ENCODE results near the gene PRDM16.

PRDM16 gene

GRCh38 chr1:3251099-3251806 lies 182.2 kb downstream of the PRDM16 start:
- no peak overlapping the region for H3K4me3 ChIP-seq (ENCODE audit: low read depth, low read length)
- DNase-seq (ENCODE audit: low read depth) = no peak
- no peak for TF ChIP-seq CTCF (conservative IDR thresholded peaks at IDR 0.05; ENCODE audit: low read depth, low read length)

GRCh38 chr1:3251807-3252428 lies 182.9 kb downstream of the PRDM16 start:
- TF ChIP-seq CTCF (conservative IDR thresholded peaks at IDR 0.05; ENCODE audit: low read depth, low read length) = no peak
- no peak for DNase-seq (ENCODE audit: low read depth)

DNA sequence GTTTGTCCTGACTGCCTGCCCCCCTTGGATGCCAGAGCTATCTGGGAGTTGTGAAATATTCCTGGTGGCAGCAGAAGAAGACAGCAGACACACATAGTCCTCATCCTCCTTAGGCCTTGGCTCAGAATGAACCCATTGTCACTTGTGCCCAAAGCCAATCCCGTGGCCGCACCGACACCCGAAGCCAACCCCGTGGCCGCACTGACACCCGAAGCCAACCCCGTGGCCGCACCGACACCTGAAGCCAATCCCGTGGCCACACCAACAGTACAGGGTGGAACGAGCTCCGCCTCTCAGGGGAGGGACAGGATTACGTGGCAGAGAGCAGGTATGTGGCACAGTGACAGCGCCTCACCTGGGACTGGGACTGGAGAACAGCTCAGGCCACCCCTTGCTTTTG lies 186.7 kb downstream of the PRDM16 start:
- DNase-seq (ENCODE audit: low read depth) = no peak
- no peak overlapping the region for H3K4me3 ChIP-seq (ENCODE audit: low read depth, low read length)
- TF ChIP-seq CTCF (conservative IDR thresholded peaks at IDR 0.05; ENCODE audit: low read depth, low read length) = no peak

More at GRCh38 chr1:3251807-3252428, 182.9 kb downstream of the PRDM16 start:
- H3K4me3 ChIP-seq (ENCODE audit: low read depth, low read length) = no peak overlapping the region

DNA sequence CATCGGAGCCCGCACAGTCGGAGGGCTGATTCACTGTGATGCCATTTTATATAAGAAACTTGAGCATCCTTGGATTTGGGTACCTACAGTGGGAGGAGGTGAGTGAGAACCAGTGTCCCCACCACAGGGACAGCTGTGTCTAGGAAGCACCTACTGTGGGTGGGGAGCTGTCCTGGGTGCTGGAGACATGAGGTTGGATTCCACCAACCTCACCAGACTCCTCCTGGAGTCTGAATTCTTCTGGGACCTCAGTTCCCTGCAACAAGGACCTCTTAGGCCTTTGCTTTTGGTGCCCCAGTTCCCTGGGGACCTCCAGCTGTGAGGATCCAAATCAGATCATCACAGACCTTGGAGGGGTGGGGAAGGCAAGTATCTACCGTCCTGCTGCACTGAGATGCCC lies 188.8 kb downstream of the PRDM16 start:
- H3K4me3 ChIP-seq (ENCODE audit: low read depth, low read length) = no peak overlapping the region
- DNase-seq (ENCODE audit: low read depth) = no peak
- TF ChIP-seq CTCF (conservative IDR thresholded peaks at IDR 0.05; ENCODE audit: low read depth, low read length) = no peak

DNA sequence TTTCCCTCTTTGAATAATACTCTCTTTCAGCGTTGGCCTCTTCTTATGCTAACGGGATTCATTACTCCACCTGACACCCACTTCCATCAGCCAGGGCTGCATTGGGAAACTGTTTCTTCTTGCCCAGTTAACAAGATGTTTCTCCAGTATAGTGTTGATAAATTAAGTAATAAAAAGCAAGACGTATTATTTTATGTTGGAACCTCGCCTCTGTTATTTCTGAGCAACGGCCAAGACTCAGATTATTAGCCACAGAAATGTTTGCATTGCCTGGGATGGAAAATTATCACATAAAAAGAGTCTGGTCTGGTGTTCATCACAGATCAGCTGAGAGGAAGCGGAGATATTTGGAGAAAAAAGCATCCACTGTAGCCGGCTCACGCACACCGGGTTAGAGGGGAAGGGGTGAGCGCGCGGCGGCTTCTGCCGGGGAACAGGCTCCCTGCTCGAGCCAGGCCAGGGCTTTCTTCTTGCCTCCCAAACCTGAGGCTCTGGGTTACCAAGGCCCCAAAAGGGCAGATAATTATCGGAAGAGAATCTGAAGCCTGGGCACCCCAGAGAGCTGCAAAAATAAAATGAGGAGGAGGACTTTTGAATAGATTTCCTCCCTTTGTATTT lies 189.5 kb downstream of the PRDM16 start:
- no peak for DNase-seq (ENCODE audit: low read depth)
- H3K4me3 ChIP-seq (ENCODE audit: low read depth, low read length) = no peak overlapping the region
- no peak for TF ChIP-seq CTCF (conservative IDR thresholded peaks at IDR 0.05; ENCODE audit: low read depth, low read length)

DNA sequence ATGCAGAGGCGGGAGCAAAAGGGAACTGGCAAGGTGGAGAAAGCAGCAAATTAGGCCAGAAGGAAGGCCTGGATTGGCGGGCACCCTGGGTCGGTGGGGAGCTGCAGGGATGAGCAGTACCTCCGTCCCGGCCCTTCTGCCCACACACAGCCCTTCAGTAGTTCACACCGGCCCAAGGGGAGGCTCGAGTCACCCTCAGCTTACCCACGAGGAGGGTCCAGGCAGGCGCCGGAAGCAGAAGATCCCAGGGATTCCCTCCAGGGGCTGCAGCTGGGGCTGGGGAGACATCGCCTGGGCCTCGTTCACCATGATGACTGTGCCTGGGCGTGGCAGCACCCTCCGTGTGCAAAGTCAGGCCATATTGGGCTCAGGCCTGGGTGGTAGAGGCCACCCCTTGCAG lies 190.0 kb downstream of the PRDM16 start:
- TF ChIP-seq CTCF (conservative IDR thresholded peaks at IDR 0.05; ENCODE audit: low read depth, low read length) = no peak
- no peak overlapping the region for H3K4me3 ChIP-seq (ENCODE audit: low read depth, low read length)
- DNase-seq (ENCODE audit: low read depth) = no peak

Measured in choroid plexus epithelial cell (primary cell).